ENCODE data around the gene CCDC7. TPM values are rescaled to one million over a fixed set of nuclear protein-coding genes. Genes with fewer than 3 reads are reported as not detected.
A peak's percentile ranks its signal among the peaks of the same experiment; 100 is the strongest.

CCDC7 gene
- total RNA-seq, 1 experiment from 2014 or later: 1.2 TPM

DNA sequence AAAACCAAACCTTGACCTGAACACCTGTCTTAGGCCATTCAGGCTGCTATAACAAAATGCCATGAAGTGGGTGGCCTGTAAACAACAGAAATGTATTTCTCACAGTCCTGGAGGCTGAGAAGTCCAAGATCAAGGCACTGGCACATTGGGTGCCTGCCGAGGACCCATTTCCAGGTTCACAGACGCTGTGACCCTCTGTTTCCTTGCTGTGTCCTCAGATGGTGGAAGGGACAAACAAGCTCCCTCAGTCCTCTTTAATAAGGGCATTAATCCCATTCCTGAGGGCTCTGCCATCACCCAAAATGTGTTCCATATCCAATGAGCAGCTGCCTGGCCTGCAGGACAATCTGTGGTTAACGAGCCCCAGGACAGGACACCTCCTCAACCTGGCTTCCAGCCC is 444.5 kb downstream of the CCDC7 start:
- no peak for DNase-seq
- Histone ChIP-seq H3K27me3 (replicated peaks; ENCODE audit: control insufficient read depth, insufficient read depth, low read length) (no peaks in the 10 kb centered on the region), H3K4me3 (ENCODE audit: low read depth, low read length) (no peak overlapping the region), H3K9me3 (no peaks in the 10 kb centered on the region), H3K4me1 (no peaks in the 10 kb centered on the region), H3K36me3 (ENCODE audit: control insufficient read depth, insufficient read depth, low read length) (no peaks in the 10 kb centered on the region)
- POLR2A ChIA-PET: no interaction called here
- Mint-ChIP-seq H3K4me1 (ENCODE audit: low read depth, unreplicated experiment) (no peaks in the 10 kb centered on the region), H3K36me3 (ENCODE audit: insufficient read depth, unreplicated experiment) (peaks cover 12% of the 10 kb centered on the region), H3K4me3 (ENCODE audit: unreplicated experiment) (no peak overlapping the region), H3K27ac (ENCODE audit: unreplicated experiment) (no peak overlapping the region), H3K27me3 (ENCODE audit: insufficient read depth, unreplicated experiment) (no peaks in the 10 kb centered on the region), H3K9me3 (ENCODE audit: unreplicated experiment) (no peaks in the 10 kb centered on the region)
- CTCF ChIA-PET: no interaction called here
- BruUV-seq (replicated peaks): no TSS peak
- TF ChIP-seq, protein P1, sequence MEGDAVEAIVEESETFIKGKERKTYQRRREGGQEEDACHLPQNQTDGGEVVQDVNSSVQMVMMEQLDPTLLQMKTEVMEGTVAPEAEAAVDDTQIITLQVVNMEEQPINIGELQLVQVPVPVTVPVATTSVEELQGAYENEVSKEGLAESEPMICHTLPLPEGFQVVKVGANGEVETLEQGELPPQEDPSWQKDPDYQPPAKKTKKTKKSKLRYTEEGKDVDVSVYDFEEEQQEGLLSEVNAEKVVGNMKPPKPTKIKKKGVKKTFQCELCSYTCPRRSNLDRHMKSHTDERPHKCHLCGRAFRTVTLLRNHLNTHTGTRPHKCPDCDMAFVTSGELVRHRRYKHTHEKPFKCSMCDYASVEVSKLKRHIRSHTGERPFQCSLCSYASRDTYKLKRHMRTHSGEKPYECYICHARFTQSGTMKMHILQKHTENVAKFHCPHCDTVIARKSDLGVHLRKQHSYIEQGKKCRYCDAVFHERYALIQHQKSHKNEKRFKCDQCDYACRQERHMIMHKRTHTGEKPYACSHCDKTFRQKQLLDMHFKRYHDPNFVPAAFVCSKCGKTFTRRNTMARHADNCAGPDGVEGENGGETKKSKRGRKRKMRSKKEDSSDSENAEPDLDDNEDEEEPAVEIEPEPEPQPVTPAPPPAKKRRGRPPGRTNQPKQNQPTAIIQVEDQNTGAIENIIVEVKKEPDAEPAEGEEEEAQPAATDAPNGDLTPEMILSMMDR (IDR thresholded peaks at IDR 0.05; ENCODE audit: insufficient read depth in 1 of 2, low read depth in 1 of 2, low read length in 1 of 2, severe bottlenecking in 1 of 2, unreplicated experiment in 1 of 2): no peak
- intact Hi-C loops (cut with micrococcal nuclease; ENCODE audit: unreplicated experiment): loop anchor here (5.0 kb wide), 1 partner anchor 117 kb away; no protein-coding TSS in a partner anchor

DNA sequence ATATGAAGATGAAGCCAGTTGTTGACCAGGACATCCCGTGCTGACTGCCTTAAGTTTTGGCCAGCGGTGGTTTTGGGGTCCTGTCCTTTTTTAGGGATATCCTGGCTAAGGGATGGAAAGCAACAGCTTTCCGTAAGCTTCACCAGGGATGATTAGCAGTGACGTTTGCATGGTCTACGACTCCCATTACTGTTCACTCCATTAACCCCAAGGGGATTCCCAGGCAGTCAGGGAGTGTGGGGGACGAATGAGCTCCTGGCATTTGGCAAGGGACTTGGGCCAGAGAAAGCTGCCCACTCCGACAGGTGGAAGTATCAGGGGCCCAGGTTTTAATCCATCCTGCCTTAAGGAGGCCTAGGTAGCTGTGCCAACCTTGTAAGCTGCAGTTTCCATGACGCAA is 445.3 kb downstream of the CCDC7 start:
- POLR2A ChIA-PET: no interaction called here

DNA sequence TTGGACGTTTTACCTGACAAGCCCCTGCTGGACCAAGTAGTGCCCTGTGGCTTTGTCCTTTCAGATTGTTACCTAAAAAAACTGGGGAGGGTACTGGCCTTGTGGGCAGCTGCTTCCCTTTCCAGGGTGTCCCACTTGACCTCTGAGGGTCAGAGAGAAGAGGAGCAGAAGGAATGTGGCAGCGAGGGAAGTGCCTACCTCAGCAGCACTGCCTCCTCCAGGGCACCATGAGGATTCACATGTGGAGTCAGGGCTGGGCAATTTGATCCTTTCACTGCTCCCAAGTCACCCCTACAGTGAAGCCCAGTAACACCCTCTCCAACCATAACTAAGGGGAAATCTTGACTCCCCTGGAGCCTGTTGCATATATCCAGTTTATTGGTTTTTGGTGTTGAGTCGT is 447.5 kb downstream of the CCDC7 start:
- Histone ChIP-seq H3K36me3 (ENCODE audit: control insufficient read depth, insufficient read depth, low read length) (peaks cover 2% of the 10 kb centered on the region), H3K27me3 (replicated peaks; ENCODE audit: control insufficient read depth, insufficient read depth, low read length) (no peaks in the 10 kb centered on the region), H3K4me3 (ENCODE audit: low read depth, low read length) (no peak overlapping the region), H3K9me3 (no peaks in the 10 kb centered on the region), H3K4me1 (no peaks in the 10 kb centered on the region)
- BruUV-seq (replicated peaks): no TSS peak
- CTCF ChIA-PET: no interaction called here
- H3K4me1 Mint-ChIP-seq (ENCODE audit: low read depth, unreplicated experiment): no peaks in the 10 kb centered on the region
- TF ChIP-seq, protein P1 (IDR thresholded peaks at IDR 0.05; ENCODE audit: insufficient read depth in 1 of 2, low read depth in 1 of 2, low read length in 1 of 2, severe bottlenecking in 1 of 2, unreplicated experiment in 1 of 2): no peak
- DNase-seq: peak in 1 of 2 experiments; percentile 20
- no peaks in the 10 kb centered on the region for H3K9me3 Mint-ChIP-seq (ENCODE audit: unreplicated experiment)
- H3K27ac Mint-ChIP-seq (ENCODE audit: unreplicated experiment): no peak overlapping the region
- H3K27me3 Mint-ChIP-seq (ENCODE audit: insufficient read depth, unreplicated experiment): no peaks in the 10 kb centered on the region
- H3K36me3 Mint-ChIP-seq (ENCODE audit: insufficient read depth, unreplicated experiment): peaks cover 42% of the 10 kb centered on the region
- intact Hi-C loops (cut with micrococcal nuclease; ENCODE audit: unreplicated experiment): loop anchor here (5.0 kb wide), 1 partner anchor 114 kb away; no protein-coding TSS in a partner anchor
- POLR2A ChIA-PET: interaction anchor here (0.7 kb wide), 1 partner anchor 1108 kb away, joined by 3 read pairs; no protein-coding TSS in a partner anchor
- no peak overlapping the region for H3K4me3 Mint-ChIP-seq (ENCODE audit: unreplicated experiment)

More for the DNA sequence above, 445.3 kb downstream of the CCDC7 start:
- no TSS peak for BruUV-seq (replicated peaks)
- DNase-seq: no peak
- TF ChIP-seq, protein P1 (IDR thresholded peaks at IDR 0.05; ENCODE audit: insufficient read depth in 1 of 2, low read depth in 1 of 2, low read length in 1 of 2, severe bottlenecking in 1 of 2, unreplicated experiment in 1 of 2): no peak
- H3K4me3 ChIP-seq (ENCODE audit: low read depth, low read length): no peak overlapping the region
- H3K27me3 Mint-ChIP-seq (ENCODE audit: insufficient read depth, unreplicated experiment): no peaks in the 10 kb centered on the region
- intact Hi-C loops (cut with micrococcal nuclease; ENCODE audit: unreplicated experiment): loop anchor here (5.0 kb wide), 1 partner anchor 116 kb away; no protein-coding TSS in a partner anchor
- H3K36me3 Mint-ChIP-seq (ENCODE audit: insufficient read depth, unreplicated experiment): peaks cover 20% of the 10 kb centered on the region
- no peaks in the 10 kb centered on the region for H3K9me3 ChIP-seq
- no peaks in the 10 kb centered on the region for H3K4me1 Mint-ChIP-seq (ENCODE audit: low read depth, unreplicated experiment)
- no peak overlapping the region for H3K4me3 Mint-ChIP-seq (ENCODE audit: unreplicated experiment)
- H3K27ac Mint-ChIP-seq (ENCODE audit: unreplicated experiment): no peak overlapping the region
- CTCF ChIA-PET: no interaction called here
- H3K36me3 ChIP-seq (ENCODE audit: control insufficient read depth, insufficient read depth, low read length): no peaks in the 10 kb centered on the region
- no peaks in the 10 kb centered on the region for H3K4me1 ChIP-seq
- H3K9me3 Mint-ChIP-seq (ENCODE audit: unreplicated experiment): no peaks in the 10 kb centered on the region
- H3K27me3 ChIP-seq (replicated peaks; ENCODE audit: control insufficient read depth, insufficient read depth, low read length): no peaks in the 10 kb centered on the region
